SK-N-SH (cell line): ENCODE data around the gene NAPG.

Experiments
- CHD2 ChIP-seq: fragments of 150-350 bp; IDR thresholded peaks from 2 replicates; pipeline ENCODE4 v1.6.1; 2018; ENCODE audit warnings: low read length; ENCODE audit not compliant: partially characterized antibody
- ELF1 ChIP-seq: IDR thresholded peaks from 2 replicates; pipeline ENCODE4 v1.4.0; 2012
- EP300 ChIP-seq, 2 experiments: IDR thresholded peaks; 2 replicates each; pipeline versions ENCODE4 v1.4.0 to v1.6.1; 2012; ENCODE audit warnings: borderline replicate concordance in 1 of 2, low read depth in 1 of 2, low read length in 1 of 2
- EZH2phosphoT487 ChIP-seq: fragments of 200-600 bp; sonication (generic); IDR thresholded peaks from 2 replicates; pipeline ENCODE4 v1.6.1; 2017; ENCODE audit warnings: low read depth, mixed run types, mild to moderate bottlenecking, antibody characterized with exemption, moderate library complexity, borderline replicate concordance
- GABPA ChIP-seq: IDR thresholded peaks from 2 replicates; pipeline ENCODE4 v1.4.0; 2012; ENCODE audit warnings: low read depth, mild to moderate bottlenecking
- POLR2AphosphoS5 ChIP-seq: IDR thresholded peaks from 2 replicates; pipeline ENCODE4 v1.6.1; 2012; ENCODE audit warnings: low read depth, low read length
- RAD21 ChIP-seq: IDR thresholded peaks from 2 replicates; pipeline ENCODE4 v1.6.1; 2012; ENCODE audit warnings: mild to moderate bottlenecking, low read length
- RFX5 ChIP-seq: IDR thresholded peaks from 2 replicates; pipeline ENCODE4 v1.6.1; 2012; ENCODE audit warnings: mild to moderate bottlenecking, improper control_type of control experiment, low read length
- SMC3 ChIP-seq: IDR thresholded peaks from 2 replicates; pipeline ENCODE4 v1.6.1; 2012; ENCODE audit warnings: low read depth, low read length, improper control_type of control experiment
- TAF1 ChIP-seq: IDR thresholded peaks from 2 replicates; pipeline ENCODE4 v1.6.1; 2012; ENCODE audit warnings: low read depth, mild to moderate bottlenecking, low read length, moderate library complexity, borderline replicate concordance
- TCF12 ChIP-seq: IDR thresholded peaks from 2 replicates; pipeline ENCODE4 v1.4.0; 2012
- TF ChIP-seq, protein P1 (sequence below): fragments of 200-600 bp; sonication (generic); IDR thresholded peaks from 2 replicates; pipeline ENCODE4 v1.6.1; 2017; ENCODE audit warnings: antibody characterized with exemption, mild to moderate bottlenecking, moderate library complexity
- TF ChIP-seq, protein P2 (sequence below): IDR thresholded peaks from 2 replicates; pipeline ENCODE4 v1.4.0; 2012; ENCODE audit warnings: low read depth
- TF ChIP-seq, protein P3 (sequence below): IDR thresholded peaks from 2 replicates; pipeline ENCODE4 v1.6.1; 2012; ENCODE audit warnings: mild to moderate bottlenecking, low read depth, low read length, moderate library complexity

DNA sequence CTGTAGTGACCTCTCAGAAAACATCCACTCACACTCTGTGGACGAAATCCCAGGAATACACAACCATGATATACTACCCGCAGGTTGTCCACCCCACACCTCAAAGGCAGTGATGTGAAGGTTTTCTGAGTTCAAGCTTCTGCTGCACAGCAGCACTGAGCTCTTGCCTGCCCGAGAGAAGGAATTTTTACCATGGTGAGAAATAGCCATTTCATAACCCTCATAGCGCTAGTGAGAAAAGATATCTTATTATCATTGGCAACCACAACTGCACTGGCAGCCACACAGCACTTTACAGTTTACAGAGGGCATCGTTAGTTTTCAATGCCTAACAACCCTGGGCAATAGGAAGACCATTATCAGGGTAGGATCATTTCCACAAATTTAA, 36.9 kb downstream of the NAPG start:
- TF ChIP-seq, protein P1, sequence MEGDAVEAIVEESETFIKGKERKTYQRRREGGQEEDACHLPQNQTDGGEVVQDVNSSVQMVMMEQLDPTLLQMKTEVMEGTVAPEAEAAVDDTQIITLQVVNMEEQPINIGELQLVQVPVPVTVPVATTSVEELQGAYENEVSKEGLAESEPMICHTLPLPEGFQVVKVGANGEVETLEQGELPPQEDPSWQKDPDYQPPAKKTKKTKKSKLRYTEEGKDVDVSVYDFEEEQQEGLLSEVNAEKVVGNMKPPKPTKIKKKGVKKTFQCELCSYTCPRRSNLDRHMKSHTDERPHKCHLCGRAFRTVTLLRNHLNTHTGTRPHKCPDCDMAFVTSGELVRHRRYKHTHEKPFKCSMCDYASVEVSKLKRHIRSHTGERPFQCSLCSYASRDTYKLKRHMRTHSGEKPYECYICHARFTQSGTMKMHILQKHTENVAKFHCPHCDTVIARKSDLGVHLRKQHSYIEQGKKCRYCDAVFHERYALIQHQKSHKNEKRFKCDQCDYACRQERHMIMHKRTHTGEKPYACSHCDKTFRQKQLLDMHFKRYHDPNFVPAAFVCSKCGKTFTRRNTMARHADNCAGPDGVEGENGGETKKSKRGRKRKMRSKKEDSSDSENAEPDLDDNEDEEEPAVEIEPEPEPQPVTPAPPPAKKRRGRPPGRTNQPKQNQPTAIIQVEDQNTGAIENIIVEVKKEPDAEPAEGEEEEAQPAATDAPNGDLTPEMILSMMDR = no peak
- TF ChIP-seq EP300 (IDR thresholded peaks at IDR 0.05; ENCODE audit: borderline replicate concordance in 1 of 2, low read depth in 1 of 2, low read length in 1 of 2) = no peak
- TF ChIP-seq POLR2AphosphoS5 = no peak
- TF ChIP-seq CHD2 = no peak
- TF ChIP-seq ELF1 = no peak
- TF ChIP-seq RFX5 = no peak
- TF ChIP-seq TAF1 = no peak
- no peak for TF ChIP-seq TCF12
- no peak for TF ChIP-seq GABPA
- TF ChIP-seq EZH2phosphoT487 = no peak
- no peak for TF ChIP-seq SMC3
- TF ChIP-seq, protein P2, sequence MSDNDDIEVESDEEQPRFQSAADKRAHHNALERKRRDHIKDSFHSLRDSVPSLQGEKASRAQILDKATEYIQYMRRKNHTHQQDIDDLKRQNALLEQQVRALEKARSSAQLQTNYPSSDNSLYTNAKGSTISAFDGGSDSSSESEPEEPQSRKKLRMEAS = no peak
- no peak for TF ChIP-seq RAD21
- TF ChIP-seq, protein P3, sequence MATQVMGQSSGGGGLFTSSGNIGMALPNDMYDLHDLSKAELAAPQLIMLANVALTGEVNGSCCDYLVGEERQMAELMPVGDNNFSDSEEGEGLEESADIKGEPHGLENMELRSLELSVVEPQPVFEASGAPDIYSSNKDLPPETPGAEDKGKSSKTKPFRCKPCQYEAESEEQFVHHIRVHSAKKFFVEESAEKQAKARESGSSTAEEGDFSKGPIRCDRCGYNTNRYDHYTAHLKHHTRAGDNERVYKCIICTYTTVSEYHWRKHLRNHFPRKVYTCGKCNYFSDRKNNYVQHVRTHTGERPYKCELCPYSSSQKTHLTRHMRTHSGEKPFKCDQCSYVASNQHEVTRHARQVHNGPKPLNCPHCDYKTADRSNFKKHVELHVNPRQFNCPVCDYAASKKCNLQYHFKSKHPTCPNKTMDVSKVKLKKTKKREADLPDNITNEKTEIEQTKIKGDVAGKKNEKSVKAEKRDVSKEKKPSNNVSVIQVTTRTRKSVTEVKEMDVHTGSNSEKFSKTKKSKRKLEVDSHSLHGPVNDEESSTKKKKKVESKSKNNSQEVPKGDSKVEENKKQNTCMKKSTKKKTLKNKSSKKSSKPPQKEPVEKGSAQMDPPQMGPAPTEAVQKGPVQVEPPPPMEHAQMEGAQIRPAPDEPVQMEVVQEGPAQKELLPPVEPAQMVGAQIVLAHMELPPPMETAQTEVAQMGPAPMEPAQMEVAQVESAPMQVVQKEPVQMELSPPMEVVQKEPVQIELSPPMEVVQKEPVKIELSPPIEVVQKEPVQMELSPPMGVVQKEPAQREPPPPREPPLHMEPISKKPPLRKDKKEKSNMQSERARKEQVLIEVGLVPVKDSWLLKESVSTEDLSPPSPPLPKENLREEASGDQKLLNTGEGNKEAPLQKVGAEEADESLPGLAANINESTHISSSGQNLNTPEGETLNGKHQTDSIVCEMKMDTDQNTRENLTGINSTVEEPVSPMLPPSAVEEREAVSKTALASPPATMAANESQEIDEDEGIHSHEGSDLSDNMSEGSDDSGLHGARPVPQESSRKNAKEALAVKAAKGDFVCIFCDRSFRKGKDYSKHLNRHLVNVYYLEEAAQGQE = no peak
